ENCODE results near the gene ZCCHC2.

ZCCHC2 gene

GRCh38 chr18:62607302-62607701, 84.5 kb downstream of the ZCCHC2 start:
- H3K9me2 ChIP-seq (replicated peaks; ENCODE audit: insufficient read depth, low read length), result no peaks in the 10 kb centered on the region
- H3K27me3 ChIP-seq (ENCODE audit: low read length), result no peaks in the 10 kb centered on the region
- H3K4me3 ChIP-seq (ENCODE audit: insufficient read depth, low read length, poor library complexity, severe bottlenecking), result no peak overlapping the region
- H3K79me2 ChIP-seq (ENCODE audit: insufficient read depth, low read length), result no peaks in the 10 kb centered on the region
- H3K27ac ChIP-seq (ENCODE audit: low read depth, low read length), result no peak overlapping the region
- no peaks in the 10 kb centered on the region for H3K9me3 ChIP-seq (ENCODE audit: insufficient read depth, low read length)
- no peak overlapping the region for H3K9ac ChIP-seq (ENCODE audit: low read length)
- TF ChIP-seq EZH2phosphoT487 (conservative IDR thresholded peaks at IDR 0.05; ENCODE audit: low read length) (no peak), CTCF (IDR thresholded peaks at IDR 0.05; ENCODE audit: insufficient read depth, low read length, poor library complexity, severe bottlenecking) (no peak)
- H2AFZ ChIP-seq (ENCODE audit: low read depth, low read length, severe bottlenecking), result no peak overlapping the region
- H3K4me2 ChIP-seq (ENCODE audit: low read depth, low read length, poor library complexity, severe bottlenecking), result no peak overlapping the region
- no peaks in the 10 kb centered on the region for H3F3A ChIP-seq (ENCODE audit: insufficient read depth)
- no peaks in the 10 kb centered on the region for H4K20me1 ChIP-seq (ENCODE audit: low read depth, low read length)
- H3K36me3 ChIP-seq (ENCODE audit: low read length), result no peaks in the 10 kb centered on the region

GRCh38 chr18:62607708-62608428, 85.0 kb downstream of the ZCCHC2 start:
- H3K9ac ChIP-seq (ENCODE audit: low read length), result no peak overlapping the region
- no peak overlapping the region for H3K27ac ChIP-seq (ENCODE audit: low read depth, low read length)
- no peak overlapping the region for H3K4me2 ChIP-seq (ENCODE audit: low read depth, low read length, poor library complexity, severe bottlenecking)
- H3F3A ChIP-seq (ENCODE audit: insufficient read depth), result no peaks in the 10 kb centered on the region
- no peaks in the 10 kb centered on the region for H3K27me3 ChIP-seq (ENCODE audit: low read length)
- no peaks in the 10 kb centered on the region for H3K9me3 ChIP-seq (ENCODE audit: insufficient read depth, low read length)
- H2AFZ ChIP-seq (ENCODE audit: low read depth, low read length, severe bottlenecking), result no peak overlapping the region
- no peak overlapping the region for H3K4me3 ChIP-seq (ENCODE audit: insufficient read depth, low read length, poor library complexity, severe bottlenecking)
- no peaks in the 10 kb centered on the region for H3K79me2 ChIP-seq (ENCODE audit: insufficient read depth, low read length)
- H4K20me1 ChIP-seq (ENCODE audit: low read depth, low read length), result no peaks in the 10 kb centered on the region
- no peaks in the 10 kb centered on the region for H3K36me3 ChIP-seq (ENCODE audit: low read length)
- TF ChIP-seq EZH2phosphoT487 (conservative IDR thresholded peaks at IDR 0.05; ENCODE audit: low read length) (no peak), CTCF (IDR thresholded peaks at IDR 0.05; ENCODE audit: insufficient read depth, low read length, poor library complexity, severe bottlenecking) (no peak)
- H3K9me2 ChIP-seq (replicated peaks; ENCODE audit: insufficient read depth, low read length), result no peaks in the 10 kb centered on the region

GRCh38 chr18:62609764-62610163, 86.9 kb downstream of the ZCCHC2 start:
- no peak overlapping the region for H3K4me2 ChIP-seq (ENCODE audit: low read depth, low read length, poor library complexity, severe bottlenecking)
- TF ChIP-seq EZH2phosphoT487 (conservative IDR thresholded peaks at IDR 0.05; ENCODE audit: low read length) (no peak), CTCF (IDR thresholded peaks at IDR 0.05; ENCODE audit: insufficient read depth, low read length, poor library complexity, severe bottlenecking) (no peak)
- no peak overlapping the region for H2AFZ ChIP-seq (ENCODE audit: low read depth, low read length, severe bottlenecking)
- no peaks in the 10 kb centered on the region for H3K36me3 ChIP-seq (ENCODE audit: low read length)
- H3K9me2 ChIP-seq (replicated peaks; ENCODE audit: insufficient read depth, low read length), result no peaks in the 10 kb centered on the region
- H4K20me1 ChIP-seq (ENCODE audit: low read depth, low read length), result no peaks in the 10 kb centered on the region
- no peak overlapping the region for H3K4me3 ChIP-seq (ENCODE audit: insufficient read depth, low read length, poor library complexity, severe bottlenecking)
- H3K79me2 ChIP-seq (ENCODE audit: insufficient read depth, low read length), result no peaks in the 10 kb centered on the region
- H3K27me3 ChIP-seq (ENCODE audit: low read length), result no peaks in the 10 kb centered on the region
- H3K9ac ChIP-seq (ENCODE audit: low read length), result no peak overlapping the region
- no peak overlapping the region for H3K27ac ChIP-seq (ENCODE audit: low read depth, low read length)
- no peaks in the 10 kb centered on the region for H3F3A ChIP-seq (ENCODE audit: insufficient read depth)
- no peaks in the 10 kb centered on the region for H3K9me3 ChIP-seq (ENCODE audit: insufficient read depth, low read length)

Data from SU-DHL-6 (cell line).